OCI-LY1 (cell line): ENCODE data around the gene RAI14.

Experiments used
- H2AFZ ChIP-seq: fragments of 200-600 bp; sonication (generic), shearing (Covaris generic); 2 replicates; pipeline ENCODE4 v1.6.0; 2014; ENCODE audit warnings: antibody characterized with exemption, mild to moderate bottlenecking, low read length
- H3F3A ChIP-seq: fragments of 200-600 bp; sonication (generic), shearing (Covaris generic); 2 replicates; pipeline ENCODE4 v1.6.0; 2014; ENCODE audit warnings: mild to moderate bottlenecking, antibody characterized with exemption, low read length, moderate library complexity; ENCODE audit not compliant: insufficient read depth
- H3K27ac ChIP-seq: fragments of 200-600 bp; sonication (generic); 2 replicates; pipeline ENCODE4 v1.5.1; 2014; ENCODE audit warnings: low read length, mixed run types, mild to moderate bottlenecking, low read depth; ENCODE audit not compliant: poor library complexity, severe bottlenecking
- H3K27me3 ChIP-seq: fragments of 200-600 bp; sonication (generic); 2 replicates; pipeline ENCODE4 v1.6.0; 2014; ENCODE audit warnings: antibody characterized with exemption, mild to moderate bottlenecking, low read length, moderate library complexity; ENCODE audit not compliant: insufficient read depth
- H3K36me3 ChIP-seq: fragments of 200-600 bp; sonication (generic); 2 replicates; pipeline ENCODE4 v1.6.1; 2014; ENCODE audit warnings: mild to moderate bottlenecking, antibody characterized with exemption, low read length, moderate library complexity, mixed read lengths; ENCODE audit not compliant: insufficient read depth
- H3K4me1 ChIP-seq: fragments of 200-600 bp; sonication (generic); 2 replicates; pipeline ENCODE4 v1.5.1; 2014; ENCODE audit warnings: mild to moderate bottlenecking, low read length, moderate library complexity; ENCODE audit not compliant: insufficient read depth, severe bottlenecking
- H3K4me2 ChIP-seq: fragments of 200-600 bp; sonication (generic), shearing (Covaris generic); 2 replicates; pipeline ENCODE4 v1.6.1; 2014; ENCODE audit warnings: low read length
- H3K4me3 ChIP-seq: fragments of 200-600 bp; sonication (generic); 2 replicates; pipeline ENCODE4 v1.5.1; 2014; ENCODE audit warnings: low read length, low read depth, mild to moderate bottlenecking, mixed read lengths; ENCODE audit not compliant: poor library complexity, severe bottlenecking
- H3K79me2 ChIP-seq: fragments of 200-600 bp; shearing (Covaris generic); 2 replicates; pipeline ENCODE4 v1.6.1; 2016; ENCODE audit warnings: mixed run types, low read length, mixed read lengths; ENCODE audit not compliant: insufficient read depth
- H3K9ac ChIP-seq: fragments of 200-600 bp; sonication (generic), shearing (Covaris generic); 2 replicates; pipeline ENCODE4 v1.6.1; 2014; ENCODE audit warnings: mild to moderate bottlenecking, low read length, mixed read lengths
- H3K9me2 ChIP-seq: fragments of 200-600 bp; sonication (generic), shearing (Covaris generic); 2 replicates; pipeline ENCODE4 v1.6.1; 2014; ENCODE audit warnings: low read depth, mild to moderate bottlenecking, low read length, mixed read lengths
- H3K9me3 ChIP-seq: fragments of 200-600 bp; shearing (Covaris generic); 2 replicates; pipeline ENCODE4 v1.6.1; 2014; ENCODE audit warnings: low read length, mixed read lengths
- H4K20me1 ChIP-seq: fragments of 200-600 bp; sonication (generic), shearing (Covaris generic); 2 replicates; pipeline ENCODE4 v1.6.0; 2016; ENCODE audit warnings: mild to moderate bottlenecking, low read length; ENCODE audit not compliant: insufficient read depth
- CTCF ChIP-seq: fragments of 200-600 bp; sonication (generic), shearing (Covaris generic); IDR thresholded peaks from 2 replicates; pipeline ENCODE4 v1.5.1; 2017; ENCODE audit warnings: mild to moderate bottlenecking, antibody characterized with exemption, low read length, moderate library complexity, mixed read lengths
- EZH2 ChIP-seq: fragments of 200-600 bp; sonication (generic), shearing (Covaris generic); IDR thresholded peaks from 2 replicates; pipeline ENCODE4 v1.8.0; 2017; ENCODE audit warnings: borderline replicate concordance, mixed run types, mild to moderate bottlenecking, antibody characterized with exemption, low read length, moderate library complexity, mixed read lengths

RAI14 gene

GRCh38 chr5:34684980-34685352, 28.8 kb downstream of the RAI14 start:
- Histone ChIP-seq H3K4me2 (no peak overlapping the region), H3K27ac (no peak overlapping the region), H3K4me1 (no peaks in the 10 kb centered on the region), H3K27me3 (no peaks in the 10 kb centered on the region), H3K79me2 (no peaks in the 10 kb centered on the region), H2AFZ (no peak overlapping the region), H3K4me3 (no peak overlapping the region), H3F3A (no peaks in the 10 kb centered on the region), H3K9me2 (no peaks in the 10 kb centered on the region), H3K9ac (no peak overlapping the region), H4K20me1 (no peaks in the 10 kb centered on the region), H3K9me3 (no peaks in the 10 kb centered on the region), H3K36me3 (no peaks in the 10 kb centered on the region)
- TF ChIP-seq EZH2 (no peak), CTCF (no peak)

DNA sequence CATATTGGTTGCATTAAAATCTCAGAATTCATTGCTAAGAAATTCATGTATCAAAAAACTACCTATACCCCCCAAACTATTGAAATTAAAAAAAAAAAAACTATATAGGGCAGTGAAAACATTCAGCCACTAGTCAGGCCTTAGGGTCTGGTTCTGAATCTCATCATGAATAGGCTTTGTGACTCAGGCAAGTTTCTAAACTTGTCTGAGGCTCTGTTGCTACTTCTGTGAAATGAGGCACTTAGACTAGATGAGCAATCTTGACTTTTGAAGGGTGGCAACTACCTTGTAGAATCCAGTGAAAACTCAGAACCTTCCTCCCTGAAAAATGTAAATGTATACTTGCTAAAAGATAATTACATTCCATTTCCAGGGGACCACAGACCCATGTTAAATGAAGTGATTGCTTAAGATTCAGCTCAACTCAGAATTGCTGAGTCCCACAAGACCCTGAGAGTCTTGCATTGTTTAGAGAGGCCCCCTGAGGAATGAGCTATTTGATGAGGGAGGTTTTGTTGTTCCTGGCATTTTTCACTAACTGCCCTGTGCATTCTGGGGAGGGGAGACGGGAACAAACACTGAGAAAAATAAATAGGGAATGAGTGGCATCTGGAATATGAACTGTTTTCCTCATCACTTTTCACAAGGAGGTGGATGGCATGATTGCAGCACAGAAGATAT, 29.5 kb downstream of the RAI14 start:
- Histone ChIP-seq H4K20me1 (no peaks in the 10 kb centered on the region), H3K4me2 (no peak overlapping the region), H3K4me3 (no peak overlapping the region), H3K79me2 (no peaks in the 10 kb centered on the region), H3K9me3 (no peaks in the 10 kb centered on the region), H3K9me2 (no peaks in the 10 kb centered on the region), H3F3A (no peaks in the 10 kb centered on the region), H2AFZ (no peak overlapping the region), H3K4me1 (no peaks in the 10 kb centered on the region), H3K27ac (no peak overlapping the region), H3K36me3 (no peaks in the 10 kb centered on the region), H3K27me3 (no peaks in the 10 kb centered on the region), H3K9ac (no peak overlapping the region)
- TF ChIP-seq EZH2 (no peak), CTCF (no peak)

GRCh38 chr5:34686762-34687268, 30.7 kb downstream of the RAI14 start:
- H3K36me3 ChIP-seq, result no peaks in the 10 kb centered on the region
- no peak overlapping the region for H3K4me2 ChIP-seq
- H3K9ac ChIP-seq, result no peak overlapping the region
- no peak for TF ChIP-seq EZH2
- TF ChIP-seq CTCF, result no peak
- H2AFZ ChIP-seq, result no peak overlapping the region
- H3K9me3 ChIP-seq, result no peaks in the 10 kb centered on the region
- no peaks in the 10 kb centered on the region for H3F3A ChIP-seq
- no peaks in the 10 kb centered on the region for H4K20me1 ChIP-seq
- no peak overlapping the region for H3K27ac ChIP-seq
- H3K27me3 ChIP-seq, result no peaks in the 10 kb centered on the region
- H3K4me3 ChIP-seq, result no peak overlapping the region
- no peaks in the 10 kb centered on the region for H3K9me2 ChIP-seq
- no peaks in the 10 kb centered on the region for H3K4me1 ChIP-seq
- H3K79me2 ChIP-seq, result no peaks in the 10 kb centered on the region
